Mucosa of descending colon (tissue), 3 donors: Measurements from ENCODE around the gene CYB561A3. TPM values are rescaled to one million over a fixed set of nuclear protein-coding genes. Genes with fewer than 3 reads are reported as not detected.

ENCODE experiments used
- ATAC-seq: fragments of 200-7000 bp; cut with Tn5 transposase; one replicate; pipeline ENCODE4 v1.9.1; 2020; ENCODE audit warnings: mild to moderate bottlenecking, moderate library complexity
- DNase-seq, 3 donors: peaks; one replicate each; pipeline ENCODE4 v3.0.0-alpha.2; 2020
- H3K36me3 ChIP-seq: fragments of 200-600 bp; one replicate; pipeline ENCODE4 v1.8.0; 2021; ENCODE audit warnings: low read depth, mild to moderate bottlenecking
- H3K4me1 ChIP-seq: fragments of 200-600 bp; one replicate; pipeline ENCODE4 v1.8.0; 2021; ENCODE audit warnings: low read depth, mild to moderate bottlenecking
- H3K4me3 ChIP-seq: fragments of 200-600 bp; one replicate; pipeline ENCODE4 v1.8.0; 2021; ENCODE audit warnings: mild to moderate bottlenecking
- H3K9me3 ChIP-seq: fragments of 200-600 bp; one replicate; pipeline ENCODE4 v1.8.0; 2021; ENCODE audit warnings: mild to moderate bottlenecking
- CTCF ChIP-seq: fragments of 200-600 bp; IDR thresholded peaks from one replicate; pipeline ENCODE4 v1.8.0; 2022; ENCODE audit warnings: antibody characterized with exemption, mild to moderate bottlenecking
- intact Hi-C, 2 donors: fragments of 100-400 bp; cut with DNase I in 1 of 2; cut with micrococcal nuclease in 1 of 2; formaldehyde crosslinking; loops; one replicate each; pipeline versions ENCODE4 v1.11.0 to v1.11.1; 2022; cut with DNase I, micrococcal nuclease
- total RNA-seq, 3 donors: library from RNA; stranded (reverse); fragmentation: NEBNext Ultra II Directional in 2 of 3; extraction: Animal tissue kit (Norgen Biotek cat#: 25700) in 2 of 3; gene quantifications; one replicate each; pipeline versions ENCODE4 v1.2.1 to v1.2.4, GENCODE V29; 2021 to 2023
- donor health status: DM: no; HTN: no; CAD: no; lungs with moderate emphysema.
- donor health status: DM: no; HTN: no; CAD: no.
- donor health status: DM: no; HTN: yes; CAD: no.

The CYB561A3 gene
- total RNA-seq, 3 donors from 2014 or later: 65.0 to 91.0 (median 66.6) TPM

- TF ChIP-seq CTCF: no peak
- no peak for ATAC-seq
- no peak overlapping the region for H3K4me3 ChIP-seq
- no peaks in the 10 kb centered on the region for H3K9me3 ChIP-seq
- peaks cover 14% of the 10 kb centered on the region for H3K36me3 ChIP-seq
- DNase-seq: no peak
- intact Hi-C loops: no loop called here
- peaks cover 7% of the 10 kb centered on the region for H3K4me1 ChIP-seq
These were observed 5.7 kb upstream of the CYB561A3 start for GRCh38 chr11:61367406-61367805.

GRCh38 chr11:61364012-61364675, 2.5 kb upstream of the CYB561A3 start:
- H3K4me3 ChIP-seq: no peak overlapping the region
- no peak for TF ChIP-seq CTCF
- ATAC-seq (no peak), DNase-seq (no peak)
- peaks cover 14% of the 10 kb centered on the region for H3K36me3 ChIP-seq
- no peaks in the 10 kb centered on the region for H3K9me3 ChIP-seq
- intact Hi-C loops: no loop called here
- H3K4me1 ChIP-seq: peaks cover 28% of the 10 kb centered on the region

GRCh38 chr11:61362542-61362875, 827 bp upstream of the CYB561A3 start:
- intact Hi-C loops: no loop called here
- DNase-seq (peak in 2 of 3 donors; percentile 44 to 52), ATAC-seq (peak; percentile 1)
- Histone ChIP-seq H3K4me3 (peak overlapping the region; percentile 52), H3K36me3 (peaks cover 12% of the 10 kb centered on the region), H3K4me1 (peaks cover 36% of the 10 kb centered on the region), H3K9me3 (no peaks in the 10 kb centered on the region)
- no peak for TF ChIP-seq CTCF

- H3K9me3 ChIP-seq: no peaks in the 10 kb centered on the region
- intact Hi-C loops: no loop called here
- H3K36me3 ChIP-seq: peaks cover 8% of the 10 kb centered on the region
- peaks cover 36% of the 10 kb centered on the region for H3K4me1 ChIP-seq
- ATAC-seq: peak; percentile 0
- peak overlapping the region; percentile 52 for H3K4me3 ChIP-seq
- no peak for TF ChIP-seq CTCF
- DNase-seq: no peak
These were observed 393 bp downstream of the CYB561A3 start for GRCh38 chr11:61361237-61361740.

- ATAC-seq (peak; percentile 70), DNase-seq (peak in 2 of 3 donors; percentile 54 to 64)
- Histone ChIP-seq H3K9me3 (no peaks in the 10 kb centered on the region), H3K4me3 (no peak overlapping the region), H3K36me3 (no peaks in the 10 kb centered on the region), H3K4me1 (peaks cover 36% of the 10 kb centered on the region)
- TF ChIP-seq CTCF: no peak
- intact Hi-C loops: no loop called here
These were observed 2.2 kb downstream of the CYB561A3 start for GRCh38 chr11:61359516-61359915.
